Natural killer cell (primary cell): ENCODE data around the gene TJAP1. TPM values are rescaled to one million over a fixed set of nuclear protein-coding genes. Genes with fewer than 3 reads are reported as not detected.

Source experiments
- ATAC-seq, 3 donors: fragments of 150-1000 bp in 2 of 3; fragments of 200-7000 bp in 1 of 3; cut with Tn5 transposase; 1 replicate in 1 of 3; 2 replicates in 2 of 3; pipeline ENCODE4 v1.10.0; 2021; ENCODE audit warnings: mild to moderate bottlenecking in 2 of 3, moderate library complexity in 2 of 3
- DNase-seq, 2 donors: peaks; one replicate each; pipeline versions ENCODE4 v3.0.0 to v3.0.0-alpha.2; 2013 to 2021; ENCODE audit warnings: mixed read lengths in 1 of 2
- H3K27ac ChIP-seq: one replicate; pipeline ENCODE4 v1.5.1; 2013; ENCODE audit warnings: mild to moderate bottlenecking, low read length
- H3K27me3 ChIP-seq: one replicate; pipeline ENCODE4 v1.6.1; 2013; ENCODE audit warnings: low read length; ENCODE audit not compliant: control insufficient read depth, insufficient read depth
- H3K36me3 ChIP-seq: one replicate; pipeline ENCODE4 v1.6.1; 2013; ENCODE audit warnings: low read length; ENCODE audit not compliant: control insufficient read depth, insufficient read depth
- H3K4me1 ChIP-seq: one replicate; pipeline ENCODE4 v1.6.1; 2013; ENCODE audit warnings: low read length; ENCODE audit not compliant: control insufficient read depth, insufficient read depth
- H3K4me3 ChIP-seq: one replicate; pipeline ENCODE4 v1.5.1; 2013; ENCODE audit warnings: low read length
- H3K9me3 ChIP-seq: one replicate; pipeline ENCODE4 v1.6.1; 2013; ENCODE audit warnings: low read length; ENCODE audit not compliant: control insufficient read depth, insufficient read depth
- H3K27ac Mint-ChIP-seq, 2 donors: one replicate each; pipeline ENCODE4 v1.8.0; 2022; ENCODE audit warnings: mild to moderate bottlenecking in 2 of 2, mixed read lengths in 2 of 2, moderate library complexity in 1 of 2
- H3K27me3 Mint-ChIP-seq, 2 donors: one replicate each; pipeline ENCODE4 v1.8.0; 2022; ENCODE audit warnings: low read depth in 2 of 2, mixed read lengths in 2 of 2
- H3K36me3 Mint-ChIP-seq: one replicate; pipeline ENCODE4 v1.8.0; 2022; ENCODE audit warnings: mixed read lengths
- H3K4me1 Mint-ChIP-seq, 2 donors: one replicate each; pipeline ENCODE4 v1.8.0; 2022; ENCODE audit warnings: mixed read lengths in 2 of 2
- H3K4me3 Mint-ChIP-seq: one replicate; pipeline ENCODE4 v1.8.0; 2022; ENCODE audit warnings: mild to moderate bottlenecking, moderate library complexity, mixed read lengths
- H3K9me3 Mint-ChIP-seq, 2 donors: one replicate each; pipeline ENCODE4 v1.8.0; 2022; ENCODE audit warnings: mixed read lengths in 2 of 2
- WGBS: methylation state at CpG from one replicate; pipeline ENCODE4 v1.1.7; 2013; ENCODE audit warnings: missing lambda C conversion rate; ENCODE audit not compliant: insufficient coverage; 5-methylcytosine and 5-hydroxymethylcytosine counted together
- intact Hi-C: fragments of 100-400 bp; cut with micrococcal nuclease; formaldehyde crosslinking; loops from one replicate; pipeline ENCODE4 v1.14.2; 2022
- total RNA-seq, 4 donors: library from RNA; stranded (reverse); fragments of 120-200 nt in 1 of 4; gene quantifications; one replicate each; pipeline versions ENCODE4 v1.2.3 to v1.2.4, GENCODE V29; 2013 to 2022
- TF ChIP-seq, protein P1 (sequence below): fragments of 200-600 bp; IDR thresholded peaks from one replicate; pipeline ENCODE4 v1.8.0; 2022; ENCODE audit warnings: antibody characterized with exemption

Gene TJAP1
- total RNA-seq, 3 donors from 2014 or later (not counting 1 experiment from before 2014, with no cell fraction given) = 26.7 to 33.8 (median 29.9) TPM

DNA sequence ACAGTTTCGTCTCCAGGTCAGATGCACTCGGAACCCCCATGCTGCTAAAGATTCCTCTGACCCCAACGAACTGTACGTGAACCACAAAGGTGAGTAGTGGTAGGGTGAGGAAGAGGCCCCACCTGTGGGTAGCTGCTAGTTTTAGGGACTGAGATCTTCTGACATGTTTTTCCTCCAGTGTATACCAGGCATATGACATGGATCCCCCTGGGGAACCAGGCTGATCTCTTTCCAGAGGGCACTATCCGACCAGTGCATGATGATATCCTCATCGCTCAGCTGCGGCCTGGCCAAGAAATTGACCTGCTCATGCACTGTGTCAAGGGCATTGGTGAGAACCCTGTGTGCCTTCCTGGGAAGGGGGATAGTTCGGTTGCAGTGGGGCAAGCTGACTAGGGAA lies 42.7 kb downstream of the TJAP1 start:
- H3K9me3 ChIP-seq = no peaks in the 10 kb centered on the region
- DNase-seq = no peak
- Mint-ChIP-seq H3K36me3 (no peaks in the 10 kb centered on the region), H3K4me3 (no peak overlapping the region), H3K4me1 (no peaks in the 10 kb centered on the region), H3K27ac (no peak overlapping the region), H3K27me3 (no peaks in the 10 kb centered on the region), H3K9me3 (no peaks in the 10 kb centered on the region)
- 97% methylated on average over 8 of the region's 8 CpGs for WGBS
- TF ChIP-seq, protein P1, sequence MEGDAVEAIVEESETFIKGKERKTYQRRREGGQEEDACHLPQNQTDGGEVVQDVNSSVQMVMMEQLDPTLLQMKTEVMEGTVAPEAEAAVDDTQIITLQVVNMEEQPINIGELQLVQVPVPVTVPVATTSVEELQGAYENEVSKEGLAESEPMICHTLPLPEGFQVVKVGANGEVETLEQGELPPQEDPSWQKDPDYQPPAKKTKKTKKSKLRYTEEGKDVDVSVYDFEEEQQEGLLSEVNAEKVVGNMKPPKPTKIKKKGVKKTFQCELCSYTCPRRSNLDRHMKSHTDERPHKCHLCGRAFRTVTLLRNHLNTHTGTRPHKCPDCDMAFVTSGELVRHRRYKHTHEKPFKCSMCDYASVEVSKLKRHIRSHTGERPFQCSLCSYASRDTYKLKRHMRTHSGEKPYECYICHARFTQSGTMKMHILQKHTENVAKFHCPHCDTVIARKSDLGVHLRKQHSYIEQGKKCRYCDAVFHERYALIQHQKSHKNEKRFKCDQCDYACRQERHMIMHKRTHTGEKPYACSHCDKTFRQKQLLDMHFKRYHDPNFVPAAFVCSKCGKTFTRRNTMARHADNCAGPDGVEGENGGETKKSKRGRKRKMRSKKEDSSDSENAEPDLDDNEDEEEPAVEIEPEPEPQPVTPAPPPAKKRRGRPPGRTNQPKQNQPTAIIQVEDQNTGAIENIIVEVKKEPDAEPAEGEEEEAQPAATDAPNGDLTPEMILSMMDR = no peak
- no peak overlapping the region for H3K4me3 ChIP-seq
- H3K4me1 ChIP-seq = peaks cover 23% of the 10 kb centered on the region
- H3K27ac ChIP-seq = no peak overlapping the region
- H3K27me3 ChIP-seq = no peaks in the 10 kb centered on the region
- no peak for ATAC-seq
- peaks cover 61% of the 10 kb centered on the region for H3K36me3 ChIP-seq
- intact Hi-C loops = no loop called here

DNA sequence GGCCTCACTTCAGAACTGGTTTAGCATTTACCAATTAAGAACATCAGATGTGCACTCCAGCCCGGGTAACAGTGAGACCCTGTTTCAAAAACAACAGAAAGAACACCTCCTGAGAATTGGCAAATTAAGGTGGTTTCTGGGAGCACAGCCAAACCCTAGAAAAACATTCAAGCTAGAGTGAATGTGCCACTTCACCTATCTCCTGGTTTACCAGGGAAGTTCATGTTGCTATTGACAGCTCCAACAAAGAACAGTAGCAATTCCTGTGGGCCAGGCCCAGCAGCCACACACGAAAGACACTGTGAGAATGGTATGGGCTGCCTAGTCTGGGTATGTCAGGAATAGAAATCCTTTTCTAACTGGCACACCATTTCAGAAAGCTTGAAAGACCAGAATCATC lies 44.5 kb downstream of the TJAP1 start:
- Histone ChIP-seq H3K36me3 (peaks cover 74% of the 10 kb centered on the region), H3K4me1 (peaks cover 9% of the 10 kb centered on the region), H3K9me3 (no peaks in the 10 kb centered on the region), H3K27ac (no peak overlapping the region), H3K27me3 (no peaks in the 10 kb centered on the region), H3K4me3 (no peak overlapping the region)
- H3K4me3 Mint-ChIP-seq = no peak overlapping the region
- intact Hi-C loops = no loop called here
- no peaks in the 10 kb centered on the region for H3K9me3 Mint-ChIP-seq
- no peaks in the 10 kb centered on the region for H3K27me3 Mint-ChIP-seq
- H3K27ac Mint-ChIP-seq = no peak overlapping the region
- ATAC-seq (no peak), DNase-seq (no peak)
- H3K4me1 Mint-ChIP-seq = no peaks in the 10 kb centered on the region
- WGBS = 93% methylated on average over 2 of the region's 2 CpGs
- H3K36me3 Mint-ChIP-seq = peaks cover 8% of the 10 kb centered on the region
- TF ChIP-seq, protein P1 = no peak

DNA sequence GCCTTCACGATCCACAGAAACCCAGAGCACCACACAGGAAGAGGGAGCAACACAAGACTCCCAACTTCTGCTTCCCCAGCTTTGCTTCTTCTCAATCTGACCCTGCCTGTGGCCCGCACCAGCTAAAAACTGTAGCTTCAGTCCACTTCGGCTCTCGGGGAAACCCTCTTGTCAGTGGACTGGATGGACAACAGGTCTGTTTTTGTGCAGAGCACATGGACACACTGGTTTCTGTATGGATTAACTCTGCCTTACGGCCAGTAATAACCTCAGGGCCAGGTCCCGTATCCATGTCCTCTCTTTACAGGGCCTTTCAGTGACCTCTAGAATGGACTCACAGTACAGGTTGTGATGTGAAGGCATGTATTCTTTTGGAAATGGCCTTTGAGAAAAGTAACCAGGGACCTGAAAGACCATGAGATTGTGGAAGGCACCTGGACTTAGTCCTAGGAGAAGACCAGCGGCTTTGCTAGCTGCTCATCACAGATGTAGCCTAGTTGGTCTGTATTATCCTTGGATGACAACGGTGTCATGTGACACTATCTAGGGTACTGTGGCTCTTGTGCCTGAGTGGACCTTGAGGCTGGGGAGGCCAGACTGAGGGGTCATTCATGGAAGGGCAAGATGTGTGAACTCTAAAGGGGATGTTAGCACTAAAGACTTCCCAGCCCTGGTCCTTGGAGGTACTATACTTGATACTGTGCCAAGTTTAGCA lies 45.3 kb downstream of the TJAP1 start:
- Histone ChIP-seq H3K4me1 (peaks cover 4% of the 10 kb centered on the region), H3K36me3 (peaks cover 83% of the 10 kb centered on the region), H3K4me3 (no peak overlapping the region), H3K27ac (no peak overlapping the region), H3K9me3 (no peaks in the 10 kb centered on the region), H3K27me3 (no peaks in the 10 kb centered on the region)
- intact Hi-C loops = no loop called here
- no peaks in the 10 kb centered on the region for H3K27me3 Mint-ChIP-seq
- no peak overlapping the region for H3K4me3 Mint-ChIP-seq
- ATAC-seq = no peak
- TF ChIP-seq, protein P1 = no peak
- WGBS = 93% methylated on average over 8 of the region's 8 CpGs
- H3K36me3 Mint-ChIP-seq = peaks cover 8% of the 10 kb centered on the region
- no peaks in the 10 kb centered on the region for H3K4me1 Mint-ChIP-seq
- no peak for DNase-seq
- H3K9me3 Mint-ChIP-seq = no peaks in the 10 kb centered on the region
- no peak overlapping the region for H3K27ac Mint-ChIP-seq

DNA sequence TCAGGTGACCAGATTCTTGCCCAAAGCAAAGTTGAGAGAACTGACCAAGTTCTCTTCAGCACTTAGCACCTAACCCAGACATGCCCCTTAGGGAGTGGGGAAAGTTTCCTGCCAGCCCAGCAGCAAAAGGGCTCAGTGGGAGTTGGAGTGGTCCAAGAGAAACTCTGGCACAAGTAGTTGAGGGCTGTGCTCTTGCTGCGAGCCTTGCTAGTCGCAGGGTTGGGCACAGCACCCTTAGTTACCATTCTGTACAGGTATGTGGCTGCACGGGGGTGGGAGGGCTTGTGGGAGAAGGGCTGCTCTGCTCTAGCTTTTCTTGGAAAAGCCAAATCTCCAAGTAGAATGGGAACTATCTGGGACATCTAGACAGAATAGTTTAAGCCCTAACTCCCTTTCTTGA lies 45.9 kb downstream of the TJAP1 start:
- Mint-ChIP-seq H3K27me3 (no peaks in the 10 kb centered on the region), H3K27ac (no peak overlapping the region), H3K4me1 (no peaks in the 10 kb centered on the region), H3K36me3 (peaks cover 8% of the 10 kb centered on the region), H3K9me3 (no peaks in the 10 kb centered on the region), H3K4me3 (no peak overlapping the region)
- Histone ChIP-seq H3K36me3 (peaks cover 89% of the 10 kb centered on the region), H3K9me3 (no peaks in the 10 kb centered on the region), H3K4me1 (no peaks in the 10 kb centered on the region), H3K27me3 (no peaks in the 10 kb centered on the region), H3K27ac (no peak overlapping the region), H3K4me3 (no peak overlapping the region)
- ATAC-seq = no peak
- WGBS = 96% methylated on average over 3 of the region's 3 CpGs
- no peak for DNase-seq
- TF ChIP-seq, protein P1 = no peak
- intact Hi-C loops = no loop called here
